SK-MEL-5 (cell line): ENCODE measurements around the gene ATP6AP1. TPM values are rescaled to one million over a fixed set of nuclear protein-coding genes. Genes with fewer than 3 reads are reported as not detected.

ENCODE experiments used
- DNase-seq: peaks from one replicate; pipeline ENCODE4 v3.0.0-alpha.2; 2016; ENCODE audit warnings: low read depth, low spot score
- in situ Hi-C: cut with HindIII; loops from 2 replicates; pipeline ENCODE4 v1.10.0; 2016; ENCODE audit warnings: low sequenced_read_pairs, high pct_unique_total_duplicates, low pct_unique_long_range_greater_than_20kb
- total RNA-seq: library from RNA; depleted of rRNA; stranded (reverse); fragments of >200 nt; shearing (Covaris generic); gene quantifications from 2 replicates; pipeline ENCODE4 v1.2.3, GENCODE V29; 2014

The ATP6AP1 gene
- total RNA-seq, 1 experiment from 2014 or later: 93.6 TPM

DNA sequence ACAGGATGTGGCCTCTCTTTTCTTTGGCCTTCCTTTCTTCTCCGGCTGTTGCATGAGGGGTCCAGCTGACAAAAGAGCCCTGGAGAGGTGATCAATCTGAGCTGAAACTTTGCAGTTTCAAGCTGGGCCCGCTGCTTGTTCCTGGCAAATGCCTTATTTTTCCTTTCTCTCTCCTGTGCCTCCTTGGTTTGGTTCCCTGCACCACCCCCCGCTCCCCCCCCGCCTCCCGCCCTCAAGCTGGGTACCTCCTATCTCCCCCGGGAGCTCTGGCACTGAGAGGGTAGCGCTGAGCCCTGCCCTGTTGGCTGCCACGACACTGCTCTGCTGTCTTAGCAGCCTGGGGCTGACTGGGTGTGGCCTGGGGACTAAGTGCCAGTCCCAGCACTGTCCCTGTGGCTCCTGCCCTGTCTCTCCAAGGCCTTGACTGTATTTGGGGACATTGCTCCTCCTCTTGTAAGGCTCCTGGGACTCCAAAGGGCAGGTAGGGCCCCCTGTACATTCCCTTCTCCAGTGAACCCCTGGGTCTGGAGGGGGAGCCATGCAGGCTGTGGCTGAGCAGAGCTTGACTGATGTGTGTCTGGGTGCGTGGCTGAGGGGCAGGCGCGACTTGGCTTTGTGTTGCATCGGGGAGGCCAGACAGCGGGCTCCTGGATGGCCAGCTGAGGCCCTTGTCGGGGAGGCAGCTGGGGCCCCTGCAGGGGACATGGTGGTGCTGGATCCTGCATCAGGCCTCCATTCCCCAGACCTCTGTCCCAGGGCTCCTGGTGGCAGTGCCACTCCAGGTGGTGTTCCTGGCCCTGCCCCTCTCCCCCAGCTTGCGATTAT, 30.7 kb downstream of the ATP6AP1 start:
- in situ Hi-C loops: no loop called here
- DNase-seq: no peak

GRCh38 chrX:154459832-154460231, 31.4 kb downstream of the ATP6AP1 start:
- in situ Hi-C loops: no loop called here
- no peak for DNase-seq

GRCh38 chrX:154460326-154460725, 31.8 kb downstream of the ATP6AP1 start:
- no peak for DNase-seq
- in situ Hi-C loops: no loop called here

- DNase-seq: no peak
- in situ Hi-C loops: no loop called here
Observed at GRCh38 chrX:154462396-154462795, 33.9 kb downstream of the ATP6AP1 start.

GRCh38 chrX:154463611-154464220, 35.2 kb downstream of the ATP6AP1 start:
- in situ Hi-C loops: no loop called here
- DNase-seq: no peak

GRCh38 chrX:154464806-154465365, 36.4 kb downstream of the ATP6AP1 start:
- no peak for DNase-seq
- in situ Hi-C loops: no loop called here

- in situ Hi-C loops: no loop called here
- DNase-seq: no peak
Observed at GRCh38 chrX:154465601-154466000, 37.1 kb downstream of the ATP6AP1 start.

DNA sequence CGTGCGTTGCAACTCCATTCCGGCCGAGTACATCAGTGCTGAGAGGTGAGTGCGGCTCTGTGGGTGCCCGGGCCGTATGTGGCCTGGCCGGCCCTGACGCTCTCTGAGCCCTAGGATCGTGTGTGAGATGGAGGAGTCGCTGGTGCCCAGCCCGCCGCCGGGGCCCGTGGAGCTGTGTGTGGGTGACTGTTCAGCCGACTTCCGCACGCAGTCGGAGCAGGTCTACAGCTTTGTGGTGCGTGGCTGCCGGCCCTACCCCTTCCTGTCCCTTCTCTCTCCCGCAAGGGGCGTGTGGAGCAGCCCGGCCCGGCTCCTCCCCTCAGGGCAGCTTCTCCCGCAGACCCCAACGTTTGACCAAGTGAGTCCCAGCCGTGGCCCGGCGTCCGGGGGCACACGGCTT, 37.6 kb downstream of the ATP6AP1 start:
- in situ Hi-C loops: no loop called here
- DNase-seq: no peak

DNA sequence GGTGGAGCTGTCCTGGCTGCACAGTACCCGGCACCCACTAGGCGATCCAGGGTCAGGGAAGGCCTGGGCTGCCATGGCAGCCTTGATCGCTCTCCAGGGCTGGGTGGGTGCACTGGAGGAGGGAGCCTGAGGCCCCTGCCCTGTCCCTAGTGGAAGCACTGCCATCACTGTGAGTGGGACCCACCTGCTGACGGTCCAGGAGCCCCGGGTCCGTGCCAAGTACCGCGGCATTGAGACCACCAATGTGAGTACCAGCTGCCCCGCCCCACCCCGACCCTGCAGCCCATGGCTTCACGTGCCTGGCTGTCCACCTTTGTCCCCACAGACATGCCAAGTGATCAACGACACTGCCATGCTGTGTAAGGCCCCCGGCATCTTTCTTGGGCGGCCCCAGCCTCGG, 38.4 kb downstream of the ATP6AP1 start:
- DNase-seq: no peak
- in situ Hi-C loops: no loop called here

DNA sequence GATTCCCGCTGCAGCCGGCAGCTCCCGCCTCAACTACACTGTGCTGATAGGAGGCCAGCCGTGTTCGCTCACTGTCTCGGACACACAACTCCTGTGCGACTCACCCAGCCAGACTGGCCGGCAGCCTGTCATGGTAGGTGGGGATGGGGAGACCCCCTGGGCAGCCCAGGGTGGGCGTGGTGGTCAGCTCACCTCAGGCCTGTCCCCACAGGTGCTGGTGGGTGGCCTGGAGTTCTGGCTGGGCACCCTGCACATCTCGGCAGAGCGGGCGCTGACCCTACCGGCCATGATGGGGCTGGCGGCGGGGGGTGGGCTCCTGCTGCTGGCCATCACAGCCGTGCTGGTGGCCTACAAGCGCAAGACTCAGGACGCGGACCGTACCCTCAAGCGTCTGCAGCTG, 39.1 kb downstream of the ATP6AP1 start:
- no peak for DNase-seq
- in situ Hi-C loops: no loop called here

DNA sequence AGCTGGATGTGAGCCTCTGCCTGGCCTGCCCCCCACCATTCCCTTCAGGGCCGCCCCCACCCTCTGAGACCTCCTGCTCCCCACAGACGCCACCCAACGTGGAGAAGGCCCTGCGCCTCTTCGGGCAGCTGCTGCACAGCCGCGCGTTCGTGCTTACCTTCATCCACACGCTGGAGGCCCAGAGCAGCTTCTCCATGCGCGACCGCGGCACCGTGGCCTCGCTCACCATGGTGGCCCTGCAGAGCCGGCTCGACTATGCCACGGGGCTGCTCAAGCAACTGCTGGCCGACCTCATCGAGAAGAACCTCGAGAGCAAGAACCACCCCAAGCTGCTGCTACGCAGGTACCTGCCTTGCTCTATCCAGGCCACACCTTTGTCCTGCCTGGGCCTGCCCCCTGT, 39.7 kb downstream of the ATP6AP1 start:
- DNase-seq: no peak
- in situ Hi-C loops: no loop called here

DNA sequence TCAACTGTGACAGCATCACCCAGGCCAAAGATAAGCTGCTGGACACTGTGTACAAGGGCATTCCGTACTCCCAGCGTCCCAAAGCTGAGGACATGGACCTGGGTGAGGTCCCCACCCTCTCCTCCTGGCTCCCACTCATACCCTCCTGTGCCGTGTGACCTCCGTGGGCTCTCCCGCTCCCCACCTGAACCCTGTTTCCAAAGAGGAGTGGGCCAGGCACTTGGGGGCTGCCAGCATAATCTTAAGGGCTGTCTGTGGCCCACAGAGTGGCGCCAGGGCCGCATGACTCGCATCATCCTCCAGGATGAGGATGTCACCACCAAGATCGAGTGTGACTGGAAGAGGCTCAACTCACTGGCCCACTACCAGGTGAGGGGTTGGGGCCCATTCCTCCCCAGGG, 40.6 kb downstream of the ATP6AP1 start:
- in situ Hi-C loops: no loop called here

DNA sequence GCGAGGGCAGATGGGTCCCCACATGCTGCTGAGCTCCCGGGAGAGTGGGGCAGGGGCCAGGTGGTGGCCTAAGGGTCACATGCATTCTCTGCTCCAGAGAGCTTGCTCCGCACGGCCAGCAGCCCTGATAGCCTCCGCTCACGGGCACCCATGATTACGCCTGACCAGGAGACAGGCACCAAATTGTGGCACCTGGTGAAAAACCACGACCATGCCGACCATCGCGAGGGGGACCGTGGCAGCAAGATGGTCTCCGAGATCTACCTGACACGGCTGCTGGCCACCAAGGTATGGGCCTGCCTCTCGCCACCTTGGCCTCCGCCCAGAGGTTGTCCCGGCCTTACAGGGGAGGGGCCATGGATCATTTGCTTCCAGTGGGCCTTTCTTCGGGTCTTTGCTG, 41.4 kb downstream of the ATP6AP1 start:
- DNase-seq: no peak
- in situ Hi-C loops: no loop called here

More for the DNA sequence above, 40.6 kb downstream of the ATP6AP1 start:
- no peak for DNase-seq

DNA sequence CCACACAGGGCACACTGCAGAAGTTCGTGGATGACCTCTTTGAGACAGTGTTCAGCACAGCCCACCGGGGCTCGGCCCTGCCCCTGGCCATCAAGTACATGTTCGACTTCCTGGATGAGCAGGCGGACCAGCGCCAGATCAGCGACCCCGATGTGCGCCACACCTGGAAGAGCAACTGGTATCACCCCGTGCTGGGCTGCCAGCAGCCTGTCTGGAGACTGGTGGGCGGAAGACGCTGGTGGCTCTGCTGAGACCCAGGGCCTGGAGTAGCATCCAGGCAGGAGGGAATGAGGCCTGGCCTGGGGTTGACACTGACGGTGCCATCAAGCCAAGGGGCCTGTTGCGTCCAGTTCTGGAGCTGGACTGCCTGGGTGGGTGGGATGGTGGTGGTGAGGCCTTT, 42.0 kb downstream of the ATP6AP1 start:
- DNase-seq: no peak
- in situ Hi-C loops: no loop called here

DNA sequence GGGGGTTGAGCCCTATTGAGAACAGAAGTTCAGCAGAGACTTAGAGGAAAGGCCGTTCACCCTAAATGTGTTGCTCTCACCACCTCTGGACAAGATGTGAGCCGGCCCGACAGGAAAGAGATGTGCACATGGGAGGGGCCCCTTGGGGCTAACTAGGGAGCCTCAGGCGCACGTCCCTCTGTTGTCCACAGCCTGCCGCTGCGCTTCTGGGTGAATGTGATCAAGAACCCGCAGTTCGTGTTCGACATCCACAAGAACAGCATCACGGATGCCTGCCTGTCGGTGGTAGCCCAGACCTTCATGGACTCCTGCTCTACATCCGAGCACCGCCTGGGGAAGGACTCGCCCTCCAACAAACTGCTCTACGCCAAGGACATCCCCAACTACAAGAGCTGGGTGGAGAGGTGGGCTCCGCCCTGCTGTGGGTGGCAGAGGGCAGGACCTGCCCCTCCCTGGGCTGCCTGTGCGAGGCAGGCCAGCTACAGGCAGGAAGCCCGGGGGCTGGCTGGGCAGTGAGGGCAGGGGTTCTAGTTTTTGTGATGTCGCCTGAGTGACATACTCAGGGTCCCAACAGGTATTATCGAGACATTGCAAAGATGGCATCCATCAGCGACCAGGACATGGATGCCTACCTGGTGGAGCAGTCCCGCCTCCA, 42.6 kb downstream of the ATP6AP1 start:
- in situ Hi-C loops: no loop called here
- DNase-seq: no peak

- in situ Hi-C loops: no loop called here
- no peak for DNase-seq
Observed at GRCh38 chrX:154471839-154472684, 43.6 kb downstream of the ATP6AP1 start.

DNA sequence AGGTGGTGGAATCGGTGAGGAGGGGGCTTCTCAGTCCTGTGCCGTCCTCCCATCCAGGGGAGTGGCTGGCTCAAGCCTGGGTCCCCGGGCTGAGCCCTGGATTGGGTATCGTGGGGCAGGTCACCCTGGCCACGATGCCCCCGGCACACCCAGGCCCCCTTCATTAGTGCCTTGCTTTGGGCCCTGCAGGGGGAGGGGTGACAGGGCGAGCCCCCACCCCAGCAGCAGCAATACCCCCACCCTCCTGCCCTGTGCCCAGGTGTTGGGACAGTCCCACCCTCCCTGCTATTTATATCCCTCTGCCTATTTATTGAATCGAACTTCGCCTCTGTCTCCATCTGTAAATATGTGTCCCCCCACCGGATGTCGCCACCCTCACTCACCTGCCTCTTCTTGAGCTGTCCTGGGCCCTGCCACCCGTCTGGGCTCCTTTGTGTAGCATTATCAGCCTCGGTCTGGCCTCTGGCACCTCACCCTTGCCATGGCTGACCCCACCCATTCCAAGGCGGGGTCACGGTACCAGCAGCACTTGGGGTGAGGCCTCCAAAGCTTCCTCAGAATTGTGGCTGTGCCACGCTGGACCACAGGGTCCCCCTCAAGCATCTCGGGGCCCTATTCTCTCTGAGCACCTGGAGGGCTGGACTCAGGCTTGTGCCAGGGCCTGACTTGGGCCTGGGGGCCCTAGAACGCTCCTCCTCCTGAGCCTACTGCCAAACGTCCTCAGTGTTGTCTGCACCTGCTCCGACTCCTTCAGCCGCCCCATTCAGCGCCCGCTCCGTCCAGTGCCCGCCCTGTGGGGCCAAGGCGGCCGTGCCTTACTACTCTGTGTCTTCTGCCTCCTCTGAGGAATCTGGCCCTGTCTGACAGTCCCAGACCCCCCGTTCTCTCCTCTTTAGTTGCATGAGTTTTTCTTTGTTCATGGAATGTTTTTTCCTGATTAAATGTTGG, 44.5 kb downstream of the ATP6AP1 start:
- DNase-seq: no peak
- in situ Hi-C loops: no loop called here
